GM19035 (cell line): ENCODE results near the gene SRGAP3.

ENCODE experiments used
- ATAC-seq: cut with Tn5 transposase; IDR thresholded peaks from one replicate; pipeline ENCODE4 v1.9.1; 2021; ENCODE audit not compliant: unreplicated experiment

Gene SRGAP3

GRCh38 chr3:9254764-9255163 is 5.3 kb upstream of the SRGAP3 start:
- ATAC-seq, result no peak

- ATAC-seq, result no peak
These were observed 3.9 kb upstream of the SRGAP3 start for GRCh38 chr3:9253327-9253726.

GRCh38 chr3:9251055-9251786 is 1.8 kb upstream of the SRGAP3 start:
- ATAC-seq, result no peak

GRCh38 chr3:9250236-9250635 is 790 bp upstream of the SRGAP3 start:
- ATAC-seq, result no peak

GRCh38 chr3:9248522-9249271 is 749 bp downstream of the SRGAP3 start:
- ATAC-seq, result no peak

- no peak for ATAC-seq
These were observed 1.4 kb downstream of the SRGAP3 start for GRCh38 chr3:9247941-9248521.

- ATAC-seq, result no peak
These were observed 2.0 kb downstream of the SRGAP3 start for GRCh38 chr3:9247361-9247940.

- no peak for ATAC-seq
These were observed 3.3 kb downstream of the SRGAP3 start for GRCh38 chr3:9246189-9246588.

- no peak for ATAC-seq
These were observed 4.8 kb downstream of the SRGAP3 start for GRCh38 chr3:9244495-9245183.

GRCh38 chr3:9241956-9242355 is 7.5 kb downstream of the SRGAP3 start:
- ATAC-seq, result no peak

- ATAC-seq, result no peak
These were observed 9.8 kb downstream of the SRGAP3 start for GRCh38 chr3:9239680-9240079.

GRCh38 chr3:9238721-9239295 is 10.6 kb downstream of the SRGAP3 start:
- no peak for ATAC-seq

- no peak for ATAC-seq
These were observed 11.2 kb downstream of the SRGAP3 start for GRCh38 chr3:9238276-9238675.

- ATAC-seq, result no peak
These were observed 15.4 kb downstream of the SRGAP3 start for GRCh38 chr3:9233814-9234600.

- ATAC-seq, result no peak
These were observed 16.3 kb downstream of the SRGAP3 start for GRCh38 chr3:9233101-9233500.

GRCh38 chr3:9231937-9232336 is 17.5 kb downstream of the SRGAP3 start:
- ATAC-seq, result no peak

GRCh38 chr3:9231471-9231870 is 18.0 kb downstream of the SRGAP3 start:
- ATAC-seq, result no peak

GRCh38 chr3:9231006-9231405 is 18.4 kb downstream of the SRGAP3 start:
- ATAC-seq, result no peak

GRCh38 chr3:9230596-9230995 is 18.9 kb downstream of the SRGAP3 start:
- no peak for ATAC-seq

GRCh38 chr3:9229879-9230278 is 19.6 kb downstream of the SRGAP3 start:
- no peak for ATAC-seq
